GM21723 (cell line): ENCODE measurements around the gene CCDC85C.
A peak's percentile ranks its signal among the peaks of the same experiment; 100 is the strongest.

Experiments used
- ATAC-seq: cut with Tn5 transposase; IDR thresholded peaks from one replicate; pipeline ENCODE4 v1.9.1; 2021; ENCODE audit warnings: mild to moderate bottlenecking, moderate library complexity; ENCODE audit not compliant: unreplicated experiment

Gene CCDC85C

GRCh38 chr14:99524804-99525698 lies 79.0 kb downstream of the CCDC85C start:
- no peak for ATAC-seq

GRCh38 chr14:99524091-99524661 lies 79.8 kb downstream of the CCDC85C start:
- ATAC-seq, result no peak

GRCh38 chr14:99523704-99524055 lies 80.3 kb downstream of the CCDC85C start:
- ATAC-seq, result no peak

DNA sequence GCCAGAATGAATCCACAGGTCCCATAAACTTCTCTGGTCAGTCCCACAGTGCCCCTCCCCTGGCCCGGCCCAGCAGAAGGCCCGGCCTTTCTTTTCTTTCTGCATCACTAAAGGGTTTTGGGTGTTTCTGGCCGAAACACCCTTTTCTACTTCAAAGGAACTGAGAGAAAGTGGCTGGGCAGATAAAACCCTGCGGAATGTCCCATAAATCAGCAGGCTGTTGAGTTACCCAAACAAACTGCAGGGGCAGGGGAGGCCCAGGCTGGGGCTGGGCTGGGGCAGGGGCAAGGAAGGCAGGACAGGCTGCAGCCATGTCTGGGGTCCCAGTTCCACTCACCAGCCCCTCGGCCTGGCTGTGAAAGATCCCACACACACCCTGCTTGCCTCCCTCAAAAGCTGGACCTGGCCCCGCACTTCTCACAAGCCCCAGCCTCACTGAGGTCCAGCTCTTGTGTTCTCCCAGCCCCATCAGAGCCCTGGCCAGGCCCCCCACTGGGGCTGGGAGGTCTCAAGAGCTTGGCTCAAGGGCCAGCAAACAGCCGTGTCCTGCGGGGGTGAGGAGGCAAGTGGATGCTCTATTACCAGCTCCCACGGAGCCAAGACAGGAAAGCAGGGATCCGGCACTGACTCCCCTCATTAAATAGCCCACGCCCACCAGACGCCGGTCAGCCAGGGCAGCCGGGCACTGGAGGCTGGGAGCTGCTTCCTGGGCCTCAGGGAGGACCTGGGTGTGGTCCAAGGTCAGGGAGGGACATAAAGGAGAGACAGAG lies 80.9 kb downstream of the CCDC85C start:
- ATAC-seq, result no peak

GRCh38 chr14:99522457-99522891 lies 81.5 kb downstream of the CCDC85C start:
- no peak for ATAC-seq

- ATAC-seq, result no peak
Observed at GRCh38 chr14:99522025-99522401, 82.0 kb downstream of the CCDC85C start.

GRCh38 chr14:99521176-99522024 lies 82.6 kb downstream of the CCDC85C start:
- ATAC-seq, result no peak

- no peak for ATAC-seq
Observed at GRCh38 chr14:99520571-99521081, 83.4 kb downstream of the CCDC85C start.

GRCh38 chr14:99519931-99520421 lies 84.0 kb downstream of the CCDC85C start:
- no peak for ATAC-seq

GRCh38 chr14:99519347-99519881 lies 84.6 kb downstream of the CCDC85C start:
- ATAC-seq, result no peak

DNA sequence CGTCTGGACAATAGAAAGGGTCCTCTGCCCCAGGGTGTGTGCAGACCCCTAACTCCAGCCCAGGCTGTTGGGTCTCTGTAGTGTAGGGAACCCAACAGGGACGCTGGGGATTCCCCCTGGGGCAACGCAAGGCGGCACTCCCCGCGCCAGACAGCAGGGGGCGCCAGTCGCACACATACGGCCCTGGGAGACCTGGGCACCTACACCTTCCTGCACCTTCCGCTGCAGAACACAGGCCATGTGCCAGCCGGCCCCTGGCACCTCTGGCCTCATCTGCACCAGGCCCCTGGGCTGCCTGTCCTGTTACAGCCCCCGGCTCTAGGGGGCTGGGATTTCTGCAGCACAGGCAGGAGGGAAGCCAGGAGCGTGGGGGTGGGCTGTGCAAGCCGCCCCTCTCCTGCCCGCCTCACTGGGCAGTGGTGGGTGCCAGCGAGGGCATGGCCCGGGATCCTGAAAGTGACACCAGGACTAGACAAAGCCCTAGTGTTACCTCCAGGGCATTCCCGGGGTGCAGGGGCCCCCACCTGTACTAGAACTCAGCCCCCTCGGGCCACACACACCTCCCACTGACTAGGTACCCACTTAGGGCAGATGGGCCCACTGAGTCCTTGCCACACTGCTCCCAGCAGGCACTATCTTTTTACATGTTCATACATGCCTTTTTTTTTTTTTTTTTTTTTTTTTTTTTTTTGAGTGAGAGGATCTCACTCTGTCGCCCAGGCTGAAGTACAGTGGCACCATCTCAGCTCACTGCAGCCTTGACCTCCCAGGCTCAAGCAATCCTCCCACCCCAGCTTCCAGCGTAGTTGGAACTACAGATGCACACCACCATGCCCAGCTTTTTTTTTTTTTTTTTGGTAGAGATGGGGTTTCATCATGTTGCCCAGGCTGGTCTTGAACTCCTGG lies 85.3 kb downstream of the CCDC85C start:
- ATAC-seq, result peak; percentile 64

- ATAC-seq, result peak; percentile 7
Observed at GRCh38 chr14:99517643-99518381, 86.2 kb downstream of the CCDC85C start.

DNA sequence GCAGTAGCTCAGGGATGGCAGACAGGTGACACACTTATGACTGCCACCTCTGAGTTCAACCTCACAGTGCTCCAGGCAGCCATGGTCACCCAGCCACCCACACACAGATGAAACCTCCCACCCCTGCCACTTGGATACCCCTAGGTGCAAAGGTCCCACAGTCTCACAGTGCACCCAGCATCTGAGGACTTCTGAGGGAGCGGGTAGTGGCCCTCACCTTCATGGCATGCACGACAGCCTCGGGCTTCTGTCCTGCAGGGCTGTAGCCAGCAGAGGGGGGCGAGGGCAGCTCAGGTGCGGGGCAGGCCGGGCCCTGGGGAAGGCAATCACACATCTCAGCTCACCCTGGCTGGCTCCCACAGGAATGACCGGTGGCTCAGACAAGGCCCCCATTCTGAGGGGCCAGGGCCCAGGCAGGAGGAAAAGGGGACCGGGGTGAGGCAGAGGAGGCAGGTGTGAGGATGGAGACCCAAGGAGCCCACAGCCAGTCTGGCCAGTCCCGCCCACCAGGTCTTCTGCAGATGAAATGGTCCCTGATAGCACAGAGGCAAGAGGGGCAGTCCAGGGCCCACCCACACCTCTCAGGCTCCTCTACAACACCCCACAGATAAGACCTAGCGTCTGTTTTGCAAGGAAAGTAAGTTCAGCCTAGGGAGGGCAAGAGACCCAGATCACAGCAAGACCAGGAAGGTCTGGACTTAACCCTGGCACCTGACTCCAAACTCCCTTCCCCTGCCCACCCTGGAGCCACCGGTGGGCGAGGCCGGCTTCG lies 87.0 kb downstream of the CCDC85C start:
- ATAC-seq, result no peak

DNA sequence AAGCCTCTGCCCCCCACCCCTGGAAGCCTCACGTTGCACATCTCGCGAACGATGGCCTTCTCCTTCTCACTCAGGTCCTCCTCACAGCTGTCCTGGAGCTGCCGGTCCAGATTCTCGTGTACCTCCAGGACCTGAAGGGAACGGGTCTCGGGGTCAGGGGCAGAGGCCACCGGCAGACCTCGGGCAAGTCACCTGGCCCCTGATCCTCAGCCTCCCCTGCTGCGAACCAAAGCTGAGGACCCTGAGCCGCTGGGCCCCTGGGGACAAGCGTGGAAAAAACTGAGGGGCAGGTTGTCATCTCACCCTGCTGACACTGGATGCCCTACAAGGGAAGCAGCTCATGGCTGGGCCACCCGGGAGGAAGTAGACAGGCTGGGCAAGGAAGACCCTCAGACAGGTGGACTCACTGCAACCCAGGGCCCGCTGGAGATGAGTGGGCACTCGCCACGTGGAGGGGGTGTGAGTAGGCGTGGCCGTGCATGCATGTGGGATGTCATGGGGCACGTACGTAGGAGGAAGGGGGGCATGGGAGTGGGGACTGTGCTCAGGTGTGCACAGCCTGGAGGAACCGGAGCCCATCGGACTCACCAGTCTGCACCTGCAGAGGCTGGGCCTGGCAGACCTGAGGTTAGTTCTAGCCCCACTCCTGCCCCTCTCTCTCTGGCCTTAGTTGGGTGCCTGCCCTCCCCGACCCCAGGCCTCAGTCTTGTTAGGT lies 87.7 kb downstream of the CCDC85C start:
- no peak for ATAC-seq

GRCh38 chr14:99515301-99516155 lies 88.5 kb downstream of the CCDC85C start:
- ATAC-seq, result no peak
